BE2C (cell line): ENCODE measurements around the gene PRAMEF26. TPM values are rescaled to one million over a fixed set of nuclear protein-coding genes. Genes with fewer than 3 reads are reported as not detected.
"Not testable (repeated sequence)": the region's sequence is repeated elsewhere in the genome, so short reads cannot be mapped to it uniquely, and the experiment has no call there.

Experiments used
- DNase-seq: peaks from one replicate; pipeline ENCODE4 v3.0.0-alpha.2; 2020
- H3K27me3 ChIP-seq: fragments of 250-450 bp; sonication (Bioruptor Pico); 2 replicates; pipeline ENCODE4 v1.5.1; 2020; ENCODE audit warnings: mild to moderate bottlenecking
- H3K36me3 ChIP-seq: fragments of 250-450 bp; sonication (Bioruptor Pico); 2 replicates; pipeline ENCODE4 v1.5.1; 2020; ENCODE audit warnings: mild to moderate bottlenecking
- H3K4me1 ChIP-seq: fragments of 250-450 bp; sonication (Bioruptor Pico); 2 replicates; pipeline ENCODE4 v1.5.1; 2020
- H3K4me3 ChIP-seq: 2 replicates; pipeline ENCODE4 v1.5.1; 2011; ENCODE audit warnings: low read depth, low read length
- H3K9me3 ChIP-seq: fragments of 250-450 bp; sonication (Bioruptor Pico); 2 replicates; pipeline ENCODE4 v1.5.1; 2020
- polyA plus RNA-seq: library from polyadenylated mRNA; unstranded; fragments of >200 nt; gene quantifications from one replicate; pipeline ENCODE4 v1.2.1, GENCODE V29; 2012; ENCODE audit warnings: low read depth, missing spikeins; ENCODE audit not compliant: insufficient read length, insufficient read depth

PRAMEF26 gene
- polyA plus RNA-seq, result not detected

GRCh38 chr1:13155909-13156308 lies at the start of gene PRAMEF26:
PRAMEF26 (minus strand) TSS chr1:13156009; CDS start chr1:13153095, 2,914 bp downstream.
- H3K36me3 ChIP-seq, H3K4me1 ChIP-seq, H3K9me3 ChIP-seq, H3K27me3 ChIP-seq, H3K4me3 ChIP-seq, DNase-seq: not testable (repeated sequence)

GRCh38 chr1:13201309-13201708 lies 45.5 kb upstream of the PRAMEF26 start, which contains the start of gene PRAMEF13:
PRAMEF13 (minus strand) TSS chr1:13201409; CDS start chr1:13199589, 1,820 bp downstream.
- H3K36me3 ChIP-seq, H3K4me3 ChIP-seq, H3K27me3 ChIP-seq, H3K9me3 ChIP-seq, H3K4me1 ChIP-seq, DNase-seq: not testable (repeated sequence)

GRCh38 chr1:13171548-13171947 lies 15.7 kb upstream of the PRAMEF26 start, which contains the start of gene PRAMEF9:
PRAMEF9 (plus strand) TSS chr1:13171848; CDS start chr1:13175281, 3,433 bp downstream.
- not testable (repeated sequence) for H3K4me1 ChIP-seq, H3K36me3 ChIP-seq, H3K27me3 ChIP-seq, H3K4me3 ChIP-seq, DNase-seq, H3K9me3 ChIP-seq

GRCh38 chr1:13165531-13165930 lies 9.7 kb upstream of the PRAMEF26 start, which contains the start of gene HNRNPCL4:
HNRNPCL4 (minus strand) TSS chr1:13165631; CDS start chr1:13165467, 164 bp downstream.
- not testable (repeated sequence) for H3K4me3 ChIP-seq, H3K9me3 ChIP-seq

GRCh38 chr1:13116754-13117153 lies 39.1 kb downstream of the PRAMEF26 start, which contains the start of gene HNRNPCL2:
HNRNPCL2 (minus strand) TSS chr1:13116854; CDS start chr1:13116400, 454 bp downstream.
- H3K27me3 ChIP-seq, H3K9me3 ChIP-seq, DNase-seq, H3K36me3 ChIP-seq, H3K4me3 ChIP-seq, H3K4me1 ChIP-seq: not testable (repeated sequence)

More at GRCh38 chr1:13165531-13165930, 9.7 kb upstream of the PRAMEF26 start, which contains the start of gene HNRNPCL4:
- H3K36me3 ChIP-seq, DNase-seq, H3K27me3 ChIP-seq, H3K4me1 ChIP-seq: not testable (repeated sequence)
